Esophagus muscularis mucosa (tissue), 3 donors: ENCODE measurements around the gene EXOC6B.
A peak's percentile ranks its signal among the peaks of the same experiment; 100 is the strongest.

ENCODE experiments used
- CTCF ChIP-seq, 3 experiments: fragments of 200-600 bp in 2 of 3; fragments of 450-650 bp in 1 of 3; sonication (generic) in 2 of 3; IDR thresholded peaks; one replicate each; pipeline ENCODE4 v1.5.1; 2017 to 2019; ENCODE audit warnings: antibody characterized with exemption in 3 of 3, mild to moderate bottlenecking in 2 of 3, moderate library complexity in 1 of 3
- POLR2AphosphoS5 ChIP-seq, 2 donors: sonication (generic); formaldehyde crosslinking; IDR thresholded peaks; one replicate each; pipeline ENCODE4 v1.6.1; 2017; ENCODE audit warnings: antibody characterized with exemption in 2 of 2

DNA sequence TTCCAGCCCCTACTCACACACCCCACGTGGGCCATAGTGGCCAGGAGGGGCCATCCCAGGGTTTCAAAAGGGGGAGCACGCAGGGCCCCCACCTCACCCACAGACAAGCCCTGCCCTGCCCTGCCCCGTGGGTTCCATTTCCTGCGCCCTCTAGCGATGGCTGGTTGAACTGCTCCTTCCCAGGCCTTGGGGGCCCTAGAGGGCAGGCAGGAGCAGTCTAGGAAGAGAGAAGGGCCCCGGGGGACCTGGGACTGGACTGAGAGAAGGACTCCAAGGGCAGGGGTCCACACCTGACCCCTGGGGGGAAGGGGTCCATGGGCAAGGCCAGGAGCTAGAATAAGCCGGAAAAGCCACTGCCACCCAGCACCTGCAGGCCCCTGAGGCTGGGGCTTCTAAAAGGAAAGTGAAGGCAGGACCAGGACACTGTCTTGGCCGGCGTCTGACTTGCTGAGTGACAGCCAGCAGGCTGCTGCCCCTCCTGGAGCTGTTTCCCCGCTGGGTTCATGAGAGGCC lies 688.3 kb downstream of the EXOC6B start:
- TF ChIP-seq POLR2AphosphoS5 (IDR thresholded peaks at IDR 0.05) (no peak), CTCF (IDR thresholded peaks at IDR 0.05) (peak; percentile 66 to 92 (median 67))
